K562 (cell line): ENCODE data around the gene CNTN5. TPM values are rescaled to one million over a fixed set of nuclear protein-coding genes. Genes with fewer than 3 reads are reported as not detected.

ENCODE experiments used
- ATAC-seq: fragments of 200-7000 bp; cut with Tn5 transposase; 3 replicates; pipeline ENCODE4 v1.9.1; 2020; ENCODE audit warnings: moderate library complexity
- BruUV-seq: library from RNA; stranded (reverse); fragments of 400-500 nt; replicated peaks from 2 replicates; lab custom pipeline; 2021; lab: Mats Ljungman, UMichigan
- CTCF ChIA-PET: fragments of 300-600 bp; formaldehyde crosslinking; extraction: SDS; loops from one replicate; lab custom pipeline; 2021; ENCODE audit warnings: low intra/inter-chr PET ratio; lab: Yijun Ruan, JAX
- POLR2A ChIA-PET: fragments of 300-600, 350-650 bp; sonication (Branson Sonifier 250); formaldehyde crosslinking; extraction: SDS; loops from one replicate; lab custom pipeline; 2021; ENCODE audit warnings: antibody characterized with exemption, inconsistent platforms; lab: Yijun Ruan, JAX
- DNase-seq, 4 experiments: peaks; one replicate each; pipeline versions ENCODE4 v3.0.0 to v3.0.0-alpha.2; 2011 to 2018; ENCODE audit warnings: low spot score in 3 of 4, mixed read lengths in 3 of 4; ENCODE audit errors: extremely low read depth in 1 of 4
- FAIRE-seq: peaks from 2 replicates; lab custom pipeline; 2011; peaks lifted over from hg19 to GRCh38; lab: Jason Lieb, UNC
- H2AFZ ChIP-seq: 2 replicates; pipeline ENCODE4 v1.6.0; 2011; ENCODE audit warnings: low read depth, low read length, control low read depth, inconsistent platforms
- H3K27ac ChIP-seq: fragments of 200-600 bp; 3 replicates; pipeline ENCODE4 v1.8.0; 2011; ENCODE audit warnings: low read depth, mild to moderate bottlenecking, control low read depth, inconsistent platforms, low read length, moderate library complexity, mixed read lengths; ENCODE audit errors: extremely low read depth
- H3K27me3 ChIP-seq, 2 experiments: fragments of 300-600 bp in 1 of 2; 2 replicates in 1 of 2; 3 replicates in 1 of 2; pipeline versions ENCODE4 v1.6.0 to v1.8.0; 2011; ENCODE audit warnings: inconsistent platforms in 2 of 2, low read length in 2 of 2, mild to moderate bottlenecking in 1 of 2, mixed read lengths in 1 of 2, moderate library complexity in 1 of 2; ENCODE audit not compliant: control insufficient read depth in 2 of 2, insufficient read depth in 2 of 2
- H3K36me3 ChIP-seq: fragments of 300-600 bp; 3 replicates; pipeline ENCODE4 v1.8.0; 2011; ENCODE audit warnings: mild to moderate bottlenecking, low read length, inconsistent platforms; ENCODE audit not compliant: control insufficient read depth, insufficient read depth
- H3K4me1 ChIP-seq, 2 experiments: fragments of 200-600 bp in 1 of 2; replicated peaks in 1 of 2; 2 replicates in 1 of 2; 3 replicates in 1 of 2; pipeline versions ENCODE4 v1.5.1 to v1.8.0; 2011; ENCODE audit warnings: inconsistent platforms in 2 of 2, low read length in 2 of 2, mild to moderate bottlenecking in 1 of 2, mixed read lengths in 1 of 2, moderate library complexity in 1 of 2; ENCODE audit not compliant: control insufficient read depth in 2 of 2, insufficient read depth in 2 of 2
- H3K4me2 ChIP-seq: 2 replicates; pipeline ENCODE4 v1.6.1; 2011; ENCODE audit warnings: low read length, control low read depth, inconsistent platforms, mixed read lengths; ENCODE audit not compliant: insufficient read depth
- H3K4me3 ChIP-seq: fragments of 200-600 bp; sonication (generic), shearing (Covaris generic); 2 replicates; pipeline ENCODE4 v1.5.1; 2016; ENCODE audit warnings: control low read depth, inconsistent platforms
- H3K79me2 ChIP-seq: fragments of 200-600 bp; 3 replicates; pipeline ENCODE4 v1.8.0; 2011; ENCODE audit warnings: low read length, inconsistent platforms; ENCODE audit not compliant: control insufficient read depth, insufficient read depth
- H3K9ac ChIP-seq, 2 experiments: 2 replicates each; pipeline versions ENCODE4 v1.6.0 to v1.6.1; 2011; ENCODE audit warnings: low read depth in 2 of 2, low read length in 2 of 2, control low read depth in 1 of 2, inconsistent platforms in 1 of 2, mild to moderate bottlenecking in 1 of 2, mixed read lengths in 1 of 2; ENCODE audit not compliant: insufficient read depth in 1 of 2
- H3K9me1 ChIP-seq: one replicate; pipeline ENCODE4 v1.6.0; 2011; ENCODE audit warnings: inconsistent platforms, mild to moderate bottlenecking, low read length, moderate library complexity; ENCODE audit not compliant: control insufficient read depth, insufficient read depth
- H3K9me3 ChIP-seq: replicated peaks from 2 replicates; pipeline ENCODE4 v1.5.1; 2011; ENCODE audit warnings: low read depth, low read length, inconsistent platforms; ENCODE audit not compliant: control insufficient read depth, insufficient read depth
- H4K20me1 ChIP-seq: replicated peaks from 2 replicates; pipeline ENCODE4 v1.6.1; 2011; ENCODE audit warnings: low read length, inconsistent platforms, mixed read lengths; ENCODE audit not compliant: control insufficient read depth, insufficient read depth
- ARID1B ChIP-seq: fragments of 450-650 bp; IDR thresholded peaks from 2 replicates; pipeline ENCODE4 v1.6.1; 2016; ENCODE audit warnings: antibody characterized with exemption, mild to moderate bottlenecking, inconsistent platforms
- BRCA1 ChIP-seq, 2 experiments: fragments of 450-650 bp in 1 of 2; sonication (generic) in 1 of 2; formaldehyde crosslinking in 1 of 2; IDR thresholded peaks; 2 replicates each; pipeline versions ENCODE4 v1.5.0 to v1.6.1; 2017 to 2020; ENCODE audit warnings: mild to moderate bottlenecking in 1 of 2, missing genetic modification reagents in 1 of 2
- CBFA2T2 ChIP-seq: fragments of 450-650 bp; conservative IDR thresholded peaks from 2 replicates; pipeline ENCODE4 v1.6.1; 2017; ENCODE audit warnings: mild to moderate bottlenecking
- DIDO1 ChIP-seq: fragments of 450-650 bp; IDR thresholded peaks from 2 replicates; pipeline ENCODE4 v1.6.1; 2016; ENCODE audit warnings: low read depth, missing biosample characterization, missing genetic modification characterization
- IRF2 ChIP-seq: sonication (generic); formaldehyde crosslinking; IDR thresholded peaks from 2 replicates; pipeline ENCODE4 v1.8.1; 2022; ENCODE audit warnings: mild to moderate bottlenecking, missing genetic modification reagents
- PHF21A ChIP-seq: fragments of 450-650 bp; IDR thresholded peaks from 2 replicates; pipeline ENCODE4 v1.6.1; 2017; ENCODE audit warnings: low read depth, borderline replicate concordance
- PRPF4 ChIP-seq: fragments of 200-400 bp; formaldehyde crosslinking; IDR thresholded peaks from one replicate; pipeline ENCODE4 v1.6.1; 2017; ENCODE audit warnings: low read length, low read depth, mild to moderate bottlenecking; ENCODE audit not compliant: insufficient read depth, poor library complexity, severe bottlenecking
- ZBTB5 ChIP-seq: fragments of 450-650 bp; IDR thresholded peaks from 2 replicates; pipeline ENCODE4 v1.6.1; 2017; ENCODE audit warnings: antibody characterized with exemption
- WGBS: fragments of 100-300 bp; shearing (Covaris generic); methylation state at CpG from one replicate; pipeline ENCODE4 v1.1.6; 2016; ENCODE audit warnings: low coverage, mixed read lengths; ENCODE audit not compliant: insufficient coverage; ENCODE audit errors: missing lambda C conversion rate; 5-methylcytosine and 5-hydroxymethylcytosine counted together
- in situ Hi-C: fragments of 300-500 bp; cut with MboI; formaldehyde crosslinking; loops from 4 replicates; pipeline ENCODE4 v1.15.0; 2018; ENCODE audit warnings: inconsistent platforms, mixed read lengths
- intact Hi-C: fragments of 100-400 bp; cut with micrococcal nuclease; formaldehyde crosslinking; loops from 2 replicates; pipeline ENCODE4 v1.14.2; 2022
- polyA plus RNA-seq, 8 experiments: library from polyadenylated mRNA; depleted of rRNA in 4 of 8; stranded (reverse) in 5 of 8; unstranded in 3 of 8; fragments of >200 nt; fragmentation: Nextera tagmentation in 2 of 8; fragmentation: Illumina TruSeq in 1 of 8; extraction: Ambion mirVana in 2 of 8; extraction: Trizol in 1 of 8; gene quantifications; 2 replicates each; pipeline versions ENCODE4 v1.2.1 to v1.2.3, GENCODE V29; 2011 to 2014; ENCODE audit warnings: inconsistent platforms in 1 of 8, missing spikeins in 1 of 8
- total RNA-seq, 7 experiments: library from RNA; depleted of rRNA in 6 of 7; stranded (reverse); fragments of >200 nt in 6 of 7; fragmentation: Illumina TruSeq in 2 of 7; extraction: Trizol in 2 of 7; gene quantifications; 2 replicates each; pipeline versions ENCODE4 v1.2.1 to v1.2.3, GENCODE V29; 2011 to 2021; ENCODE audit warnings: low replicate concordance in 1 of 7
- TF ChIP-seq, protein P1 (sequence below): fragments of 450-650 bp; IDR thresholded peaks from 2 replicates; pipeline ENCODE4 v1.6.1; 2016; ENCODE audit warnings: mild to moderate bottlenecking, moderate library complexity

The CNTN5 gene
- total and polyA plus RNA-seq, 9 of the 15 experiments (the other 6 are each of a cell fraction or from before 2014, with no cell fraction given) = 0.03 TPM; not detected in 8

DNA sequence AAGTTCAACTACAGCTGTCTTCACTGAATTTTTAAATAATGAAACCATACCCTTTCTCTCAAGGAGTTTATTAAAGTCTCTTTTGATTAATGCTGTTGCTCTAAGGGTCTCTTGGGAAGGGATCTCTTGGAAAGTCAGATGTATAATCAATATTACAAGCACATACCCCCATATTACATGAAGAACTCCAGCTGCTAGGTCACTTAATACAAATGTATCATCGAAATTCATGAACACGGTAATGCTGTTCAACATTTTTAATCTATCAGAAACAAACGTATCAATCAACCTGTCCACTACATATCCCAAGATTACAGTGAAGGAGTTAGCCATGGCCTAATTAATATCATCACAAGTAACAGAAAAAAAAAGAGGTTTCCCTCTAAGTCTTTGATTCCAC, 1283.1 kb downstream of the CNTN5 start:
- FAIRE-seq = no peak
- intact Hi-C loops = no loop called here
- ATAC-seq = no peak
- H4K20me1 ChIP-seq = no peaks in the 10 kb centered on the region
- H2AFZ ChIP-seq = no peak overlapping the region
- H3K36me3 ChIP-seq = no peaks in the 10 kb centered on the region
- no peaks in the 10 kb centered on the region for H3K9me1 ChIP-seq
- 2% methylated on average over 3 of the region's 3 CpGs for WGBS
- ChIA-PET CTCF (interaction anchor here (0.6 kb wide), 1 partner anchor 392 kb away, joined by 3 read pairs; no protein-coding TSS in a partner anchor), POLR2A (interaction anchor here (0.6 kb wide), 1 partner anchor 658 kb away, joined by 3 read pairs; no protein-coding TSS in a partner anchor)
- in situ Hi-C loops = no loop called here
- no peak overlapping the region for H3K9ac ChIP-seq
- H3K27ac ChIP-seq = no peak overlapping the region
- H3K27me3 ChIP-seq = no peaks in the 10 kb centered on the region
- no TSS peak for BruUV-seq
- no peak overlapping the region for H3K4me2 ChIP-seq
- no peak overlapping the region for H3K4me3 ChIP-seq
- no peaks in the 10 kb centered on the region for H3K4me1 ChIP-seq
- H3K9me3 ChIP-seq = no peaks in the 10 kb centered on the region
- no peaks in the 10 kb centered on the region for H3K79me2 ChIP-seq
- no peak for DNase-seq
- TF ChIP-seq PRPF4 (no peak), IRF2 (CRISPR knock-in tag) (no peak), PHF21A (no peak), CBFA2T2 (no peak), ARID1B (no peak), DIDO1 (tag) (no peak), ZBTB5 (no peak), BRCA1 (IDR thresholded peaks at IDR 0.05) (no peak), BRCA1 (CRISPR knock-in tag; IDR thresholded peaks at IDR 0.05) (no peak)
- TF ChIP-seq, protein P1, sequence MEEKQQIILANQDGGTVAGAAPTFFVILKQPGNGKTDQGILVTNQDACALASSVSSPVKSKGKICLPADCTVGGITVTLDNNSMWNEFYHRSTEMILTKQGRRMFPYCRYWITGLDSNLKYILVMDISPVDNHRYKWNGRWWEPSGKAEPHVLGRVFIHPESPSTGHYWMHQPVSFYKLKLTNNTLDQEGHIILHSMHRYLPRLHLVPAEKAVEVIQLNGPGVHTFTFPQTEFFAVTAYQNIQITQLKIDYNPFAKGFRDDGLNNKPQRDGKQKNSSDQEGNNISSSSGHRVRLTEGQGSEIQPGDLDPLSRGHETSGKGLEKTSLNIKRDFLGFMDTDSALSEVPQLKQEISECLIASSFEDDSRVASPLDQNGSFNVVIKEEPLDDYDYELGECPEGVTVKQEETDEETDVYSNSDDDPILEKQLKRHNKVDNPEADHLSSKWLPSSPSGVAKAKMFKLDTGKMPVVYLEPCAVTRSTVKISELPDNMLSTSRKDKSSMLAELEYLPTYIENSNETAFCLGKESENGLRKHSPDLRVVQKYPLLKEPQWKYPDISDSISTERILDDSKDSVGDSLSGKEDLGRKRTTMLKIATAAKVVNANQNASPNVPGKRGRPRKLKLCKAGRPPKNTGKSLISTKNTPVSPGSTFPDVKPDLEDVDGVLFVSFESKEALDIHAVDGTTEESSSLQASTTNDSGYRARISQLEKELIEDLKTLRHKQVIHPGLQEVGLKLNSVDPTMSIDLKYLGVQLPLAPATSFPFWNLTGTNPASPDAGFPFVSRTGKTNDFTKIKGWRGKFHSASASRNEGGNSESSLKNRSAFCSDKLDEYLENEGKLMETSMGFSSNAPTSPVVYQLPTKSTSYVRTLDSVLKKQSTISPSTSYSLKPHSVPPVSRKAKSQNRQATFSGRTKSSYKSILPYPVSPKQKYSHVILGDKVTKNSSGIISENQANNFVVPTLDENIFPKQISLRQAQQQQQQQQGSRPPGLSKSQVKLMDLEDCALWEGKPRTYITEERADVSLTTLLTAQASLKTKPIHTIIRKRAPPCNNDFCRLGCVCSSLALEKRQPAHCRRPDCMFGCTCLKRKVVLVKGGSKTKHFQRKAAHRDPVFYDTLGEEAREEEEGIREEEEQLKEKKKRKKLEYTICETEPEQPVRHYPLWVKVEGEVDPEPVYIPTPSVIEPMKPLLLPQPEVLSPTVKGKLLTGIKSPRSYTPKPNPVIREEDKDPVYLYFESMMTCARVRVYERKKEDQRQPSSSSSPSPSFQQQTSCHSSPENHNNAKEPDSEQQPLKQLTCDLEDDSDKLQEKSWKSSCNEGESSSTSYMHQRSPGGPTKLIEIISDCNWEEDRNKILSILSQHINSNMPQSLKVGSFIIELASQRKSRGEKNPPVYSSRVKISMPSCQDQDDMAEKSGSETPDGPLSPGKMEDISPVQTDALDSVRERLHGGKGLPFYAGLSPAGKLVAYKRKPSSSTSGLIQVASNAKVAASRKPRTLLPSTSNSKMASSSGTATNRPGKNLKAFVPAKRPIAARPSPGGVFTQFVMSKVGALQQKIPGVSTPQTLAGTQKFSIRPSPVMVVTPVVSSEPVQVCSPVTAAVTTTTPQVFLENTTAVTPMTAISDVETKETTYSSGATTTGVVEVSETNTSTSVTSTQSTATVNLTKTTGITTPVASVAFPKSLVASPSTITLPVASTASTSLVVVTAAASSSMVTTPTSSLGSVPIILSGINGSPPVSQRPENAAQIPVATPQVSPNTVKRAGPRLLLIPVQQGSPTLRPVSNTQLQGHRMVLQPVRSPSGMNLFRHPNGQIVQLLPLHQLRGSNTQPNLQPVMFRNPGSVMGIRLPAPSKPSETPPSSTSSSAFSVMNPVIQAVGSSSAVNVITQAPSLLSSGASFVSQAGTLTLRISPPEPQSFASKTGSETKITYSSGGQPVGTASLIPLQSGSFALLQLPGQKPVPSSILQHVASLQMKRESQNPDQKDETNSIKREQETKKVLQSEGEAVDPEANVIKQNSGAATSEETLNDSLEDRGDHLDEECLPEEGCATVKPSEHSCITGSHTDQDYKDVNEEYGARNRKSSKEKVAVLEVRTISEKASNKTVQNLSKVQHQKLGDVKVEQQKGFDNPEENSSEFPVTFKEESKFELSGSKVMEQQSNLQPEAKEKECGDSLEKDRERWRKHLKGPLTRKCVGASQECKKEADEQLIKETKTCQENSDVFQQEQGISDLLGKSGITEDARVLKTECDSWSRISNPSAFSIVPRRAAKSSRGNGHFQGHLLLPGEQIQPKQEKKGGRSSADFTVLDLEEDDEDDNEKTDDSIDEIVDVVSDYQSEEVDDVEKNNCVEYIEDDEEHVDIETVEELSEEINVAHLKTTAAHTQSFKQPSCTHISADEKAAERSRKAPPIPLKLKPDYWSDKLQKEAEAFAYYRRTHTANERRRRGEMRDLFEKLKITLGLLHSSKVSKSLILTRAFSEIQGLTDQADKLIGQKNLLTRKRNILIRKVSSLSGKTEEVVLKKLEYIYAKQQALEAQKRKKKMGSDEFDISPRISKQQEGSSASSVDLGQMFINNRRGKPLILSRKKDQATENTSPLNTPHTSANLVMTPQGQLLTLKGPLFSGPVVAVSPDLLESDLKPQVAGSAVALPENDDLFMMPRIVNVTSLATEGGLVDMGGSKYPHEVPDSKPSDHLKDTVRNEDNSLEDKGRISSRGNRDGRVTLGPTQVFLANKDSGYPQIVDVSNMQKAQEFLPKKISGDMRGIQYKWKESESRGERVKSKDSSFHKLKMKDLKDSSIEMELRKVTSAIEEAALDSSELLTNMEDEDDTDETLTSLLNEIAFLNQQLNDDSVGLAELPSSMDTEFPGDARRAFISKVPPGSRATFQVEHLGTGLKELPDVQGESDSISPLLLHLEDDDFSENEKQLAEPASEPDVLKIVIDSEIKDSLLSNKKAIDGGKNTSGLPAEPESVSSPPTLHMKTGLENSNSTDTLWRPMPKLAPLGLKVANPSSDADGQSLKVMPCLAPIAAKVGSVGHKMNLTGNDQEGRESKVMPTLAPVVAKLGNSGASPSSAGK = no peak
